ENCODE data around the gene PLAAT1.

DNA sequence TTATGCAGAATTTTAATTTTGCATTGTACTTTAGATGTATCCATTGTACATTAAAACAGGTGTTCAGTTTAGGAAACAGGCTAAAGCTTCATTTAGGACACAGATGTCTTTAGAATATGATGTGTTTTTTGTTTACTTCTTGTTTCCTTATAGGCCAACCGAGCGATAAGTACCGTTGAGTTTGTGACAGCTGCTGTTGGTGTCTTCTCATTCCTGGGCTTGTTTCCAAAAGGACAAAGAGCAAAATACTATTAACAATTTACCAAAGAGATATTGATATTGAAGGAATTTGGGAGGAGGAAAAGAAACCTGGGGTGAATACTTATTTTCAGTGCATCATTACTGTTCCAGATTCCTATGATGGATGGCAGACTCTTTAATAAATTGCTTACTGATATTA lies 29.4 kb downstream of the PLAAT1 start:
- TF ChIP-seq, protein P1, sequence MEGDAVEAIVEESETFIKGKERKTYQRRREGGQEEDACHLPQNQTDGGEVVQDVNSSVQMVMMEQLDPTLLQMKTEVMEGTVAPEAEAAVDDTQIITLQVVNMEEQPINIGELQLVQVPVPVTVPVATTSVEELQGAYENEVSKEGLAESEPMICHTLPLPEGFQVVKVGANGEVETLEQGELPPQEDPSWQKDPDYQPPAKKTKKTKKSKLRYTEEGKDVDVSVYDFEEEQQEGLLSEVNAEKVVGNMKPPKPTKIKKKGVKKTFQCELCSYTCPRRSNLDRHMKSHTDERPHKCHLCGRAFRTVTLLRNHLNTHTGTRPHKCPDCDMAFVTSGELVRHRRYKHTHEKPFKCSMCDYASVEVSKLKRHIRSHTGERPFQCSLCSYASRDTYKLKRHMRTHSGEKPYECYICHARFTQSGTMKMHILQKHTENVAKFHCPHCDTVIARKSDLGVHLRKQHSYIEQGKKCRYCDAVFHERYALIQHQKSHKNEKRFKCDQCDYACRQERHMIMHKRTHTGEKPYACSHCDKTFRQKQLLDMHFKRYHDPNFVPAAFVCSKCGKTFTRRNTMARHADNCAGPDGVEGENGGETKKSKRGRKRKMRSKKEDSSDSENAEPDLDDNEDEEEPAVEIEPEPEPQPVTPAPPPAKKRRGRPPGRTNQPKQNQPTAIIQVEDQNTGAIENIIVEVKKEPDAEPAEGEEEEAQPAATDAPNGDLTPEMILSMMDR (IDR thresholded peaks at IDR 0.05; ENCODE audit: poor library complexity, severe bottlenecking), result no peak
- TF ChIP-seq MXI1 (conservative IDR thresholded peaks at IDR 0.05; ENCODE audit: poor library complexity, severe bottlenecking), result no peak
- no peak for TF ChIP-seq SMC3 (conservative IDR thresholded peaks at IDR 0.05; ENCODE audit: poor library complexity)
- no peak for TF ChIP-seq EP300 (conservative IDR thresholded peaks at IDR 0.05; ENCODE audit: poor library complexity, severe bottlenecking)
- TF ChIP-seq RAD21 (conservative IDR thresholded peaks at IDR 0.05), result no peak
- no peak for TF ChIP-seq POLR2AphosphoS5 (IDR thresholded peaks at IDR 0.05)
- TF ChIP-seq REST (IDR thresholded peaks at IDR 0.05; ENCODE audit: borderline replicate concordance), result no peak
- TF ChIP-seq EZH2 (IDR thresholded peaks at IDR 0.05; ENCODE audit: borderline replicate concordance, insufficient read depth, low read length, poor library complexity, severe bottlenecking), result no peak
